GM23248 (cell line): ENCODE measurements around the gene EEF1G.

Source experiments
- EZH2 ChIP-seq: fragments of 200-600 bp; sonication (generic); IDR thresholded peaks from 2 replicates; pipeline ENCODE4 v1.6.1; 2018; ENCODE audit warnings: antibody characterized with exemption, mild to moderate bottlenecking; ENCODE audit not compliant: insufficient read depth, poor library complexity, severe bottlenecking
- EZH2phosphoT487 ChIP-seq: fragments of 200-600 bp; sonication (generic); IDR thresholded peaks from 2 replicates; pipeline ENCODE4 v1.6.1; 2018; ENCODE audit warnings: antibody characterized with exemption, moderate library complexity, mild to moderate bottlenecking, low read depth; ENCODE audit not compliant: insufficient read depth

- TF ChIP-seq EZH2 = no peak
- no peak for TF ChIP-seq EZH2phosphoT487
Observed at GRCh38 chr11:62604460-62605120, 30.9 kb upstream of the EEF1G start.
